Mononuclear cell (primary cell): ENCODE data around the gene PCYT2. TPM values are rescaled to one million over a fixed set of nuclear protein-coding genes. Genes with fewer than 3 reads are reported as not detected.

ENCODE experiments used
- H3K27me3 ChIP-seq: 2 replicates; pipeline ENCODE4 v1.6.0; 2011; ENCODE audit warnings: low read length, control low read depth; ENCODE audit not compliant: insufficient read depth
- H3K4me1 ChIP-seq: 2 replicates; pipeline ENCODE4 v1.5.1; 2011; ENCODE audit warnings: mild to moderate bottlenecking, low read length, control low read depth; ENCODE audit not compliant: insufficient read depth
- H3K4me3 ChIP-seq: 2 replicates; pipeline ENCODE4 v1.5.1; 2011; ENCODE audit warnings: mild to moderate bottlenecking, low read length, moderate library complexity
- H3K9me3 ChIP-seq: 2 replicates; pipeline ENCODE4 v1.5.1; 2011; ENCODE audit warnings: low read depth, mild to moderate bottlenecking, control low read depth, low read length
- total RNA-seq: library from RNA; depleted of rRNA; stranded (reverse); fragments of >200 nt; gene quantifications from one replicate; pipeline ENCODE4 v1.2.3, GENCODE V29; 2012

Gene PCYT2
- total RNA-seq, 1 donor: 10.6 TPM

- Histone ChIP-seq H3K4me3 (peak overlapping the region; percentile 87), H3K4me1 (peaks cover 61% of the 10 kb centered on the region)
Measured at GRCh38 chr17:81870131-81870980, 40.8 kb downstream of the PCYT2 start.

GRCh38 chr17:81869221-81870130 is 41.7 kb downstream of the PCYT2 start:
- H3K27me3 ChIP-seq: no peaks in the 10 kb centered on the region
- peaks cover 61% of the 10 kb centered on the region for H3K4me1 ChIP-seq
- peak overlapping the region; percentile 87 for H3K4me3 ChIP-seq
- H3K9me3 ChIP-seq: no peaks in the 10 kb centered on the region

More at GRCh38 chr17:81870131-81870980, 40.8 kb downstream of the PCYT2 start:
- Histone ChIP-seq H3K9me3 (no peaks in the 10 kb centered on the region), H3K27me3 (no peaks in the 10 kb centered on the region)

- Histone ChIP-seq H3K9me3 (no peaks in the 10 kb centered on the region), H3K27me3 (no peaks in the 10 kb centered on the region), H3K4me1 (peaks cover 61% of the 10 kb centered on the region), H3K4me3 (no peak overlapping the region)
Measured at GRCh38 chr17:81868674-81869220, 42.5 kb downstream of the PCYT2 start.

GRCh38 chr17:81867991-81868673 is 43.1 kb downstream of the PCYT2 start:
- no peaks in the 10 kb centered on the region for H3K9me3 ChIP-seq
- peaks cover 65% of the 10 kb centered on the region for H3K4me1 ChIP-seq
- H3K27me3 ChIP-seq: no peaks in the 10 kb centered on the region
- H3K4me3 ChIP-seq: no peak overlapping the region

- H3K4me3 ChIP-seq: no peak overlapping the region
- no peaks in the 10 kb centered on the region for H3K27me3 ChIP-seq
- H3K4me1 ChIP-seq: peaks cover 64% of the 10 kb centered on the region
- H3K9me3 ChIP-seq: no peaks in the 10 kb centered on the region
Measured at GRCh38 chr17:81867170-81867990, 43.8 kb downstream of the PCYT2 start.

- no peaks in the 10 kb centered on the region for H3K9me3 ChIP-seq
- peaks cover 63% of the 10 kb centered on the region for H3K4me1 ChIP-seq
- no peak overlapping the region for H3K4me3 ChIP-seq
- no peaks in the 10 kb centered on the region for H3K27me3 ChIP-seq
Measured at GRCh38 chr17:81866440-81867169, 44.6 kb downstream of the PCYT2 start.

- H3K4me1 ChIP-seq: peaks cover 64% of the 10 kb centered on the region
- no peaks in the 10 kb centered on the region for H3K27me3 ChIP-seq
- H3K4me3 ChIP-seq: no peak overlapping the region
- no peaks in the 10 kb centered on the region for H3K9me3 ChIP-seq
Measured at GRCh38 chr17:81865733-81866439, 45.3 kb downstream of the PCYT2 start.

GRCh38 chr17:81865358-81865732 is 45.9 kb downstream of the PCYT2 start:
- Histone ChIP-seq H3K4me1 (peaks cover 63% of the 10 kb centered on the region), H3K4me3 (no peak overlapping the region), H3K9me3 (no peaks in the 10 kb centered on the region)

GRCh38 chr17:81863833-81864768 is 47.1 kb downstream of the PCYT2 start:
- Histone ChIP-seq H3K4me3 (no peak overlapping the region), H3K9me3 (no peaks in the 10 kb centered on the region), H3K27me3 (no peaks in the 10 kb centered on the region), H3K4me1 (peaks cover 59% of the 10 kb centered on the region)

More at GRCh38 chr17:81865358-81865732, 45.9 kb downstream of the PCYT2 start:
- H3K27me3 ChIP-seq: no peaks in the 10 kb centered on the region

- Histone ChIP-seq H3K4me1 (peaks cover 61% of the 10 kb centered on the region), H3K4me3 (no peak overlapping the region), H3K9me3 (no peaks in the 10 kb centered on the region), H3K27me3 (no peaks in the 10 kb centered on the region)
Measured at GRCh38 chr17:81863123-81863675, 48.0 kb downstream of the PCYT2 start.

GRCh38 chr17:81860756-81861568 is 50.2 kb downstream of the PCYT2 start:
- Histone ChIP-seq H3K4me3 (peak overlapping the region; percentile 55), H3K4me1 (peaks cover 44% of the 10 kb centered on the region), H3K9me3 (no peaks in the 10 kb centered on the region)

More at GRCh38 chr17:81860756-81861568, 50.2 kb downstream of the PCYT2 start:
- H3K27me3 ChIP-seq: no peaks in the 10 kb centered on the region
